Chondrocyte (in vitro differentiated cells): ENCODE data around the gene BANF1. TPM values are rescaled to one million over a fixed set of nuclear protein-coding genes. Genes with fewer than 3 reads are reported as not detected.

Experiments
- DNase-seq: peaks from one replicate; pipeline ENCODE4 v3.0.0; 2021; ENCODE audit warnings: mixed read lengths, low spot score
- H3K27ac Mint-ChIP-seq: one replicate; pipeline ENCODE4 v1.8.0; 2021; ENCODE audit warnings: mild to moderate bottlenecking, moderate library complexity, mixed read lengths; ENCODE audit not compliant: unreplicated experiment
- H3K27me3 Mint-ChIP-seq: 2 replicates; pipeline ENCODE4 v1.8.0; 2021; ENCODE audit warnings: low read depth, mixed read lengths
- H3K36me3 Mint-ChIP-seq: 2 replicates; pipeline ENCODE4 v1.8.0; 2021; ENCODE audit warnings: low read depth, mixed read lengths
- H3K4me1 Mint-ChIP-seq: 2 replicates; pipeline ENCODE4 v1.8.0; 2021; ENCODE audit warnings: low read depth, mild to moderate bottlenecking, mixed read lengths
- H3K4me3 Mint-ChIP-seq: one replicate; pipeline ENCODE4 v1.8.0; 2021; ENCODE audit warnings: mild to moderate bottlenecking, moderate library complexity, mixed read lengths; ENCODE audit not compliant: unreplicated experiment
- H3K9me3 Mint-ChIP-seq: 2 replicates; pipeline ENCODE4 v1.8.0; 2021; ENCODE audit warnings: low read depth, mixed read lengths
- CTCF ChIP-seq: fragments of 200-600 bp; sonication (generic); IDR thresholded peaks from 2 replicates; pipeline ENCODE4 v1.5.0; 2021; ENCODE audit warnings: antibody characterized with exemption, mild to moderate bottlenecking, moderate library complexity
- total RNA-seq: library from RNA; stranded (reverse); gene quantifications from 3 replicates; pipeline ENCODE4 v1.2.1, GENCODE V29; 2021

The BANF1 gene
- total RNA-seq, 1 donor from 2014 or later = 187 TPM

GRCh38 chr11:65987336-65987735 lies 15.0 kb upstream of the BANF1 start:
- Mint-ChIP-seq H3K9me3 (no peaks in the 10 kb centered on the region), H3K27ac (no peak overlapping the region), H3K27me3 (no peaks in the 10 kb centered on the region), H3K36me3 (no peaks in the 10 kb centered on the region), H3K4me3 (no peak overlapping the region), H3K4me1 (peaks cover 14% of the 10 kb centered on the region)
- no peak for DNase-seq
- no peak for TF ChIP-seq CTCF

- TF ChIP-seq CTCF = peak; percentile 99
- Mint-ChIP-seq H3K27me3 (no peaks in the 10 kb centered on the region), H3K4me1 (peaks cover 14% of the 10 kb centered on the region), H3K36me3 (no peaks in the 10 kb centered on the region), H3K9me3 (no peaks in the 10 kb centered on the region), H3K27ac (peak overlapping the region; percentile 85), H3K4me3 (no peak overlapping the region)
- DNase-seq = no peak
These were observed 13.3 kb upstream of the BANF1 start for GRCh38 chr11:65988791-65989592.

GRCh38 chr11:65992056-65992455 lies 10.2 kb upstream of the BANF1 start:
- Mint-ChIP-seq H3K27me3 (no peaks in the 10 kb centered on the region), H3K9me3 (no peaks in the 10 kb centered on the region), H3K27ac (no peak overlapping the region), H3K4me1 (peaks cover 6% of the 10 kb centered on the region), H3K4me3 (no peak overlapping the region), H3K36me3 (peaks cover 2% of the 10 kb centered on the region)
- TF ChIP-seq CTCF = no peak
- DNase-seq = no peak

- Mint-ChIP-seq H3K27me3 (no peaks in the 10 kb centered on the region), H3K36me3 (peaks cover 25% of the 10 kb centered on the region), H3K27ac (no peak overlapping the region), H3K4me1 (peaks cover 16% of the 10 kb centered on the region), H3K4me3 (no peak overlapping the region), H3K9me3 (no peaks in the 10 kb centered on the region)
- TF ChIP-seq CTCF = no peak
- DNase-seq = no peak
These were observed 5.0 kb upstream of the BANF1 start for GRCh38 chr11:65997286-65997685.

GRCh38 chr11:66002648-66003225 lies 434 bp downstream of the BANF1 start:
- Mint-ChIP-seq H3K27me3 (no peaks in the 10 kb centered on the region), H3K4me3 (peak overlapping the region; percentile 99), H3K4me1 (peaks cover 26% of the 10 kb centered on the region), H3K27ac (peak overlapping the region; percentile 99), H3K36me3 (peaks cover 20% of the 10 kb centered on the region), H3K9me3 (no peaks in the 10 kb centered on the region)
- no peak for DNase-seq
- peak; percentile 30 for TF ChIP-seq CTCF
